ENCODE measurements around the gene TNS1. TPM values are rescaled to one million over a fixed set of nuclear protein-coding genes. Genes with fewer than 3 reads are reported as not detected.

TNS1 gene
- total RNA-seq, 1 experiment from 2014 or later = 3.4 TPM

DNA sequence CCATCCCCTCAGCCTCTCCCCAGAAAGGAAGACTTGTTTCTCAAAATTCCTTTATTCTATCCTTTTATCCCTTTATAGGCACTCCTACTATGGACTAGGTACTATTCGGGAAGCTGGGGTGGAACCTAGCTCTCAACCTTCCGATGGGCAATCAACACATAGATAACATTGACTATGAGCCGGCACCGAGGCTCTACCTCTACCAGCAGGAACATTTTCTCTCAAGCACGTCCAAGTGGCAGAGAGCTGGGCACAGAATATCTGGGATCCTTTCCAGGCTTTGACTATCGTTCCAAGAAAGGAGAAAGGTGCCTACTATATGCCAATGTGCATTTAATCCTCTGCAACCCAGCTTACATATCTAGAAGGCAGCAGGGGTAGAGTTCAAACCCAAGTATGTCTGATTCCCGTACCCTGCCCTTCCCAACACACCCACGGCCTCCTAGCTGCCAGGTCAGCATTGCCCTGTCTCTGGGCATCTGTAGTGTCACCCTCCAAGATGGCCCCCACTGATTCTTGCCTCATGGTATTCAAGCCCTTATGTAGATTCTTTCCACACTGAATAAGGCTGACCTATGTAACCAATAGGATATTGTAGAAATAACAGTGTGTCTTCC is 28.3 kb downstream of the TNS1 start:
- no peak overlapping the region for H4K8ac ChIP-seq (replicated peaks; ENCODE audit: insufficient read length, low read depth, low read length)
- no peak overlapping the region for H3K27ac Mint-ChIP-seq
- H2BK5ac ChIP-seq (ENCODE audit: insufficient read length, low read length) = no peak overlapping the region
- H2BK120ac ChIP-seq (ENCODE audit: low read depth, low read length, poor library complexity, severe bottlenecking) = no peak overlapping the region
- no peak overlapping the region for H4K91ac ChIP-seq (ENCODE audit: insufficient read length, low read depth, low read length)
- H3K56ac ChIP-seq (ENCODE audit: insufficient read length, low read depth, low read length) = no peak overlapping the region
- H4K5ac ChIP-seq (ENCODE audit: insufficient read length, low read depth, low read length) = no peak overlapping the region
- no peak overlapping the region for H2AK5ac ChIP-seq (ENCODE audit: insufficient read length, low read length)
- no peak overlapping the region for H3K4me2 ChIP-seq (ENCODE audit: insufficient read depth, insufficient read length, low read length)
- no peak for DNase-seq
- peaks cover 13% of the 10 kb centered on the region for H3K27me3 Mint-ChIP-seq (ENCODE audit: low read depth)
- TF ChIP-seq CTCF (conservative IDR thresholded peaks at IDR 0.05) = no peak
- peaks cover 4% of the 10 kb centered on the region; the same call in 1 of the 2 replicates for H3K27me3 ChIP-seq (ENCODE audit: insufficient read depth, low read length)
- H3K79me1 ChIP-seq (ENCODE audit: insufficient read depth, low read depth, low read length, poor library complexity, severe bottlenecking) = no peaks in the 10 kb centered on the region
- no peak overlapping the region for H2BK12ac ChIP-seq (ENCODE audit: insufficient read length, low read depth, low read length)
- H3K18ac ChIP-seq (ENCODE audit: insufficient read length, low read depth, low read length) = no peak overlapping the region
- H2BK15ac ChIP-seq (ENCODE audit: low read depth, low read length) = no peak overlapping the region
- no peaks in the 10 kb centered on the region for H3K79me2 ChIP-seq (ENCODE audit: insufficient read depth, low read length)
- H3K4me3 Mint-ChIP-seq = no peak overlapping the region
- no peak overlapping the region for H3K4ac ChIP-seq (ENCODE audit: low read depth, low read length)
- no peak overlapping the region for H3K23ac ChIP-seq (ENCODE audit: insufficient read length, low read depth, low read length)
- no peak overlapping the region for H3K9ac ChIP-seq (ENCODE audit: extremely low read depth, insufficient read length, low read length)
- no peak overlapping the region for H2AFZ ChIP-seq (ENCODE audit: low read length)
- peaks cover 3% of the 10 kb centered on the region; the same call in 1 of the 2 replicates for H3K4me1 ChIP-seq (ENCODE audit: insufficient read depth, low read length)
- no peaks in the 10 kb centered on the region for H3K9me3 ChIP-seq (ENCODE audit: control insufficient read depth, low read depth, low read length)
- H3K27ac ChIP-seq (ENCODE audit: insufficient read length, low read depth, low read length) = no peak overlapping the region
- no peak overlapping the region for H3T11ph ChIP-seq (ENCODE audit: low read length)
- H2BK20ac ChIP-seq (ENCODE audit: low read depth, low read length, poor library complexity, severe bottlenecking) = no peak overlapping the region
- H3K9me3 Mint-ChIP-seq = no peaks in the 10 kb centered on the region; a peak in 1 of 5 replicates
- no peaks in the 10 kb centered on the region for H3K36me3 Mint-ChIP-seq (ENCODE audit: insufficient read depth in 1 of 3, low read depth in 3 of 3)
- peaks cover 11 to 21% of the 10 kb centered on the region in 2 experiments for H3K4me1 Mint-ChIP-seq
- H4K20me1 ChIP-seq (ENCODE audit: control insufficient read depth, insufficient read depth, insufficient read length) = no peaks in the 10 kb centered on the region
- peaks cover 11% of the 10 kb centered on the region for H3K23me2 ChIP-seq (ENCODE audit: insufficient read length, low read depth, low read length, poor library complexity, severe bottlenecking)
- no peak overlapping the region for H3K14ac ChIP-seq (ENCODE audit: insufficient read depth, low read length)
- no CpG with 5 or more reads among the region's 8 CpGs for WGBS (ENCODE audit: extremely low coverage, insufficient read length, low lambda C conversion rate)
